SH-SY5Y (cell line): ENCODE results near the gene LRRC18.

Experiments
- GATA2 ChIP-seq: IDR thresholded peaks from 2 replicates; pipeline ENCODE4 v1.6.1; 2011; ENCODE audit warnings: mild to moderate bottlenecking, low read depth, low read length
- GATA3 ChIP-seq: IDR thresholded peaks from 2 replicates; pipeline ENCODE4 v1.6.1; 2011; ENCODE audit warnings: low read depth, mild to moderate bottlenecking, low read length, moderate library complexity

- TF ChIP-seq GATA3 = no peak
- no peak for TF ChIP-seq GATA2
Measured at GRCh38 chr10:48900371-48900801, 39.3 kb downstream of the LRRC18 start.
